H1 (cell line): ENCODE measurements around the gene LRRC15. TPM values are rescaled to one million over a fixed set of nuclear protein-coding genes. Genes with fewer than 3 reads are reported as not detected.

Experiments used
- CEBPB ChIP-seq: IDR thresholded peaks from 2 replicates; pipeline ENCODE4 v1.6.1; 2012; ENCODE audit warnings: low read depth, low read length
- CHD2 ChIP-seq: IDR thresholded peaks from 2 replicates; pipeline ENCODE4 v1.6.1; 2012; ENCODE audit warnings: low read length, improper control_type of control experiment
- FOSL1 ChIP-seq: IDR thresholded peaks from 2 replicates; pipeline ENCODE4 v1.6.1; 2011; ENCODE audit warnings: mild to moderate bottlenecking, low read depth, low read length, moderate library complexity; ENCODE audit not compliant: insufficient read depth
- GABPA ChIP-seq: IDR thresholded peaks from 2 replicates; pipeline ENCODE4 v1.6.1; 2011; ENCODE audit warnings: mild to moderate bottlenecking, low read length, moderate library complexity, borderline replicate concordance; ENCODE audit not compliant: insufficient read depth
- JUND ChIP-seq: IDR thresholded peaks from 2 replicates; pipeline ENCODE4 v1.6.1; 2011; ENCODE audit warnings: mild to moderate bottlenecking, improper control_type of control experiment, low read length
- KDM5A ChIP-seq: fragments of 200-600 bp; IDR thresholded peaks from 2 replicates; pipeline ENCODE4 v1.7.1; 2012; ENCODE audit warnings: mild to moderate bottlenecking, low read length, inconsistent platforms, mixed read lengths
- NRF1 ChIP-seq: IDR thresholded peaks from 2 replicates; pipeline ENCODE4 v1.6.1; 2011; ENCODE audit warnings: mild to moderate bottlenecking, low read depth, low read length, improper control_type of control experiment
- RAD21 ChIP-seq, 2 experiments: IDR thresholded peaks in 1 of 2; conservative IDR thresholded peaks in 1 of 2; 2 replicates each; pipeline ENCODE4 v1.6.1; 2011; ENCODE audit warnings: low read depth in 2 of 2, low read length in 2 of 2, improper control_type of control experiment in 1 of 2, inconsistent platforms in 1 of 2, mild to moderate bottlenecking in 1 of 2, moderate library complexity in 1 of 2
- SP2 ChIP-seq: IDR thresholded peaks from 2 replicates; pipeline ENCODE4 v1.6.1; 2012; ENCODE audit warnings: mild to moderate bottlenecking, low read length, inconsistent platforms
- SP4 ChIP-seq: IDR thresholded peaks from 2 replicates; pipeline ENCODE4 v1.6.1; 2012; ENCODE audit warnings: low read length, inconsistent platforms
- ZNF274 ChIP-seq: IDR thresholded peaks from 2 replicates; pipeline ENCODE4 v1.7.0; 2012; ENCODE audit warnings: low read length, borderline replicate concordance; ENCODE audit errors: extremely low read depth
- polyA plus RNA-seq, 7 experiments: library from polyadenylated mRNA; depleted of rRNA in 3 of 7; stranded (reverse) in 5 of 7; unstranded in 2 of 7; fragments of >200 nt in 5 of 7; fragments of 200-250 nt in 2 of 7; gene quantifications; 1 replicate in 5 of 7; 2 replicates in 1 of 7; 4 replicates in 1 of 7; pipeline versions ENCODE4 v1.2.1 to v1.2.3, GENCODE V29; 2011 to 2013; ENCODE audit warnings: missing spikeins in 2 of 7, mixed read lengths in 2 of 7
- total RNA-seq: library from RNA; stranded (reverse); fragmentation: NEBNext Ultra II Directional; extraction: Animal tissue kit (Norgen Biotek cat#: 25700); gene quantifications from 2 replicates; pipeline ENCODE4 v1.2.1, GENCODE V29; 2021
- TF ChIP-seq, protein P1 (sequence below): fragments of 300-600 bp; sonication (generic); IDR thresholded peaks from 2 replicates; pipeline ENCODE4 v1.7.1; 2012; ENCODE audit warnings: low read length, moderate library complexity, mild to moderate bottlenecking, inconsistent platforms; ENCODE audit not compliant: insufficient replicate concordance

LRRC15 gene
- total and polyA plus RNA-seq, 2 of the 8 experiments (the other 6 are each of a cell fraction or from before 2014, with no cell fraction given): 0.15 to 0.37 TPM

DNA sequence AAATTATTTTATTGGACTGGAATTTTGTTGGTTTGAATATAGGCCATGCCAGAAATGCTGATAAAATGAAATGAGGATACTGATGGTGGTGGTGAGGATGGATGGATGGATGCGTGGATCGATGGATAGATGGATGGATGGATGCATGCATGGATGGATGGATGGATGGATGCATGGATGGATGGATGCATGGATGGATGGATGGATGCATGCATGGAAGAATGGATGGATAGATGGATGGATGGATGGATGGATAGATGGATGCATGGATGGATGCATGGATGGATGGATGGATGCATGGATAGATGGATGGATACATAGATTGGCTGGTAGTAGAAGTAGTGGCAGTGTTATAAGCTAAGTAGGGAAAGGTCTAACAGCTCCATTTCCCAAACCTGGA lies 58.5 kb downstream of the LRRC15 start (continued):
- TF ChIP-seq, protein P1, sequence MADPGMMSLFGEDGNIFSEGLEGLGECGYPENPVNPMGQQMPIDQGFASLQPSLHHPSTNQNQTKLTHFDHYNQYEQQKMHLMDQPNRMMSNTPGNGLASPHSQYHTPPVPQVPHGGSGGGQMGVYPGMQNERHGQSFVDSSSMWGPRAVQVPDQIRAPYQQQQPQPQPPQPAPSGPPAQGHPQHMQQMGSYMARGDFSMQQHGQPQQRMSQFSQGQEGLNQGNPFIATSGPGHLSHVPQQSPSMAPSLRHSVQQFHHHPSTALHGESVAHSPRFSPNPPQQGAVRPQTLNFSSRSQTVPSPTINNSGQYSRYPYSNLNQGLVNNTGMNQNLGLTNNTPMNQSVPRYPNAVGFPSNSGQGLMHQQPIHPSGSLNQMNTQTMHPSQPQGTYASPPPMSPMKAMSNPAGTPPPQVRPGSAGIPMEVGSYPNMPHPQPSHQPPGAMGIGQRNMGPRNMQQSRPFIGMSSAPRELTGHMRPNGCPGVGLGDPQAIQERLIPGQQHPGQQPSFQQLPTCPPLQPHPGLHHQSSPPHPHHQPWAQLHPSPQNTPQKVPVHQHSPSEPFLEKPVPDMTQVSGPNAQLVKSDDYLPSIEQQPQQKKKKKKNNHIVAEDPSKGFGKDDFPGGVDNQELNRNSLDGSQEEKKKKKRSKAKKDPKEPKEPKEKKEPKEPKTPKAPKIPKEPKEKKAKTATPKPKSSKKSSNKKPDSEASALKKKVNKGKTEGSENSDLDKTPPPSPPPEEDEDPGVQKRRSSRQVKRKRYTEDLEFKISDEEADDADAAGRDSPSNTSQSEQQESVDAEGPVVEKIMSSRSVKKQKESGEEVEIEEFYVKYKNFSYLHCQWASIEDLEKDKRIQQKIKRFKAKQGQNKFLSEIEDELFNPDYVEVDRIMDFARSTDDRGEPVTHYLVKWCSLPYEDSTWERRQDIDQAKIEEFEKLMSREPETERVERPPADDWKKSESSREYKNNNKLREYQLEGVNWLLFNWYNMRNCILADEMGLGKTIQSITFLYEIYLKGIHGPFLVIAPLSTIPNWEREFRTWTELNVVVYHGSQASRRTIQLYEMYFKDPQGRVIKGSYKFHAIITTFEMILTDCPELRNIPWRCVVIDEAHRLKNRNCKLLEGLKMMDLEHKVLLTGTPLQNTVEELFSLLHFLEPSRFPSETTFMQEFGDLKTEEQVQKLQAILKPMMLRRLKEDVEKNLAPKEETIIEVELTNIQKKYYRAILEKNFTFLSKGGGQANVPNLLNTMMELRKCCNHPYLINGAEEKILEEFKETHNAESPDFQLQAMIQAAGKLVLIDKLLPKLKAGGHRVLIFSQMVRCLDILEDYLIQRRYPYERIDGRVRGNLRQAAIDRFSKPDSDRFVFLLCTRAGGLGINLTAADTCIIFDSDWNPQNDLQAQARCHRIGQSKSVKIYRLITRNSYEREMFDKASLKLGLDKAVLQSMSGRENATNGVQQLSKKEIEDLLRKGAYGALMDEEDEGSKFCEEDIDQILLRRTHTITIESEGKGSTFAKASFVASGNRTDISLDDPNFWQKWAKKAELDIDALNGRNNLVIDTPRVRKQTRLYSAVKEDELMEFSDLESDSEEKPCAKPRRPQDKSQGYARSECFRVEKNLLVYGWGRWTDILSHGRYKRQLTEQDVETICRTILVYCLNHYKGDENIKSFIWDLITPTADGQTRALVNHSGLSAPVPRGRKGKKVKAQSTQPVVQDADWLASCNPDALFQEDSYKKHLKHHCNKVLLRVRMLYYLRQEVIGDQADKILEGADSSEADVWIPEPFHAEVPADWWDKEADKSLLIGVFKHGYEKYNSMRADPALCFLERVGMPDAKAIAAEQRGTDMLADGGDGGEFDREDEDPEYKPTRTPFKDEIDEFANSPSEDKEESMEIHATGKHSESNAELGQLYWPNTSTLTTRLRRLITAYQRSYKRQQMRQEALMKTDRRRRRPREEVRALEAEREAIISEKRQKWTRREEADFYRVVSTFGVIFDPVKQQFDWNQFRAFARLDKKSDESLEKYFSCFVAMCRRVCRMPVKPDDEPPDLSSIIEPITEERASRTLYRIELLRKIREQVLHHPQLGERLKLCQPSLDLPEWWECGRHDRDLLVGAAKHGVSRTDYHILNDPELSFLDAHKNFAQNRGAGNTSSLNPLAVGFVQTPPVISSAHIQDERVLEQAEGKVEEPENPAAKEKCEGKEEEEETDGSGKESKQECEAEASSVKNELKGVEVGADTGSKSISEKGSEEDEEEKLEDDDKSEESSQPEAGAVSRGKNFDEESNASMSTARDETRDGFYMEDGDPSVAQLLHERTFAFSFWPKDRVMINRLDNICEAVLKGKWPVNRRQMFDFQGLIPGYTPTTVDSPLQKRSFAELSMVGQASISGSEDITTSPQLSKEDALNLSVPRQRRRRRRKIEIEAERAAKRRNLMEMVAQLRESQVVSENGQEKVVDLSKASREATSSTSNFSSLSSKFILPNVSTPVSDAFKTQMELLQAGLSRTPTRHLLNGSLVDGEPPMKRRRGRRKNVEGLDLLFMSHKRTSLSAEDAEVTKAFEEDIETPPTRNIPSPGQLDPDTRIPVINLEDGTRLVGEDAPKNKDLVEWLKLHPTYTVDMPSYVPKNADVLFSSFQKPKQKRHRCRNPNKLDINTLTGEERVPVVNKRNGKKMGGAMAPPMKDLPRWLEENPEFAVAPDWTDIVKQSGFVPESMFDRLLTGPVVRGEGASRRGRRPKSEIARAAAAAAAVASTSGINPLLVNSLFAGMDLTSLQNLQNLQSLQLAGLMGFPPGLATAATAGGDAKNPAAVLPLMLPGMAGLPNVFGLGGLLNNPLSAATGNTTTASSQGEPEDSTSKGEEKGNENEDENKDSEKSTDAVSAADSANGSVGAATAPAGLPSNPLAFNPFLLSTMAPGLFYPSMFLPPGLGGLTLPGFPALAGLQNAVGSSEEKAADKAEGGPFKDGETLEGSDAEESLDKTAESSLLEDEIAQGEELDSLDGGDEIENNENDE: no peak
- TF ChIP-seq CEBPB (no peak), NRF1 (no peak), JUND (no peak), GABPA (no peak), KDM5A (no peak), RAD21 (IDR thresholded peaks at IDR 0.05 in 1 of 2, conservative IDR thresholded peaks at IDR 0.05 in 1 of 2; ENCODE audit: low read depth in 2 of 2, low read length in 2 of 2) (no peak), ZNF274 (no peak), CHD2 (no peak), SP2 (no peak), FOSL1 (no peak), SP4 (no peak)
